UCSD-AML1 (cell line): ENCODE data around the gene PFAS.

ENCODE experiments used
- DNase-seq: peaks from one replicate; lab custom pipeline; 2025; ENCODE audit not compliant: unreplicated experiment; lab: John Stamatoyannopoulos, UW

The PFAS gene

GRCh38 chr17:8294814-8295316 is 45.8 kb downstream of the PFAS start:
- no peak for DNase-seq

- DNase-seq: no peak
Measured at GRCh38 chr17:8300226-8300625, 51.1 kb downstream of the PFAS start.

GRCh38 chr17:8300627-8301242 is 51.6 kb downstream of the PFAS start:
- DNase-seq: peak; percentile 48

DNA sequence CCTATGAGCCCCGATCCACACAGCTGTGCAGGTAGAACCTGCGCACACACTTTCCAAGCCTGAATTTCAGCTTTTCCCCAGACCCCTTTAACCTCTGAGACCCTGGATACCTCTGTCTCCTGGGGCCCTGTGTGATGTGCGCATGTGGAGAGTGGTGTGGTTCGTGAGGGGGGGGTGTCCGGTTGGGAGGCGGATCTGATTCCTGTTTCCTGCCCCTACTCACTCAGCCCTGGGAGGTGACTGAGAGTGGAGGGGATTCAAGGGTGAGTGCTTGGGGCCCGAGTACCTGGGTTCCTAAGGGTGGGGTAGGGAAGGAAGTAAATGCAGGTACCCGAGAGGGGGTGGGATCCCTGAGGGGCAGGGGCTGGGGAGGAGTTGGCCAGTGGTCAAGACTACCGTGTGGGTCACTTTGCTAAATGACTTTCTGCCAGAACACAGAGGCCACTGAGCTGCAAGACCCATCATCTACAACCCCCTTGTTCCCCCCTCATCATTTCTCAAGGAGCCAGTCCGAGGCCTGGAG is 61.6 kb downstream of the PFAS start:
- no peak for DNase-seq

GRCh38 chr17:8311131-8311790 is 62.2 kb downstream of the PFAS start:
- DNase-seq: no peak

DNA sequence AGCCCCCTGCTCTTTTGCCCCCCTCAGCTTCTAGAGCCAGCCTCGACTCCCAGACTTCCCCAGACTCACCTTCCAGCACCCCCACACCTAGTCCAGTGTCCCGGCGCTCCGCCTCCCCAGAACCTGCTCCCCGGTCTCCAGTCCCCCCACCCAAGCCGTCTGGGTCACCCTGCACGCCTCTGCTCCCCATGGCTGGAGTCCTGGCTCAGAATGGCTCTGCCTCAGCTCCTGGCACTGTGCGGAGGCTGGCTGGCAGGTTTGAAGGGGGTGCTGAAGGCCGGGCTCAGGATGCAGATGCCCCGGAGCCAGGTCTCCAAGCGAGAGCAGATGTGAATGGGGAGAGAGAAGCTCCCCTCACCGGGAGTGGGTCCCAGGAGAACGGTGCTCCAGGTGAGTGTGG is 63.2 kb downstream of the PFAS start:
- no peak for DNase-seq

DNA sequence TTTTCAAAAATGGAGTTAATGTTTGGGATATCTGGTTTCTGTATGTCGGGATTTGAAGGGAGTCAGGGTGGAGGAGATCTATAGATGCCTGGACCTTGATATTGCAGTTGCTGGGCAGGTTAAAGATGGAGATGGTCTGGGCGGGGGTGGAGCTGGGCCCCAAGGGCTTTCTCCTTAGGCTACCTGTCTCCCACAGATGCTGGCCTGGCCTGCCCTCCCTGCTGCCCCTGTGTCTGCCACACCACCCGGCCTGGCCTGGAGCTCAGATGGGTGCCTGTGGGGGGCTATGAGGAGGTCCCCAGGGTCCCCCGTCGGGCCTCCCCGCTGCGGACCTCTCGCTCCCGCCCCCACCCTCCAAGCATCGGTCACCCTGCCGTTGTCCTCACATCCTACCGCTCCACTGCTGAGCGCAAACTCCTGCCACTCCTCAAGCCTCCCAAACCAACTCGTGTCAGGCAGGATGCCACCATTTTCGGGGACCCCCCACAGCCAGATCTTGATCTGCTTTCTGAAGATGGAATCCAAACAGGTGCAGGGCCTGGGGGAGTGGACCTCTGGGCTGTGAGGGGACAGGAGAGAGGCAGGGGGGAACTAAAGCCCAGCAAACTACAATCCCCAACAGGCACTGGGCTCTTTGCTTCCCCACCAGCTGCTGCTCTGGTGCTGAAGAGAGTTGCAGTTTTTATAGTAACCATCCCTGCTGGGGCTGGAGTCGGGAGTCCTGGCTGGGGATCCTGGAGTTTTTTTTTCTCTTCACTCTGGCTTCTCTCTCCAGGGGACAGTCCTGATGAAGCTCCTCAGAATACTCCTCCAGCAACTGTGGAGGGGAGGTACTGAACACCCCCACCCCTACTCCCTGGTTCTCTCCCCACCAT is 63.9 kb downstream of the PFAS start:
- DNase-seq: no peak

GRCh38 chr17:8314797-8315763 is 66.0 kb downstream of the PFAS start:
- no peak for DNase-seq

GRCh38 chr17:8315764-8316217 is 66.7 kb downstream of the PFAS start:
- no peak for DNase-seq

GRCh38 chr17:8318010-8318935 is 69.2 kb downstream of the PFAS start:
- no peak for DNase-seq
